Effector memory CD8-positive, alpha-beta T cell (primary cell): Measurements from ENCODE around the gene COL4A3.

Experiments
- ATAC-seq: fragments of 150-1000 bp; cut with Tn5 transposase; replicated peaks from 2 replicates; pipeline ENCODE4 v1.10.0; 2021; ENCODE audit warnings: mild to moderate bottlenecking, moderate library complexity
- DNase-seq, 3 experiments: peaks; one replicate each; pipeline ENCODE4 v3.0.0; 2021
- H3K27ac Mint-ChIP-seq, 2 donors: one replicate each; pipeline ENCODE4 v1.8.0; 2022; ENCODE audit warnings: mild to moderate bottlenecking in 2 of 2, mixed read lengths in 2 of 2, moderate library complexity in 2 of 2
- H3K27me3 Mint-ChIP-seq, 2 donors: one replicate each; pipeline ENCODE4 v1.8.0; 2022; ENCODE audit warnings: mixed read lengths in 2 of 2
- H3K36me3 Mint-ChIP-seq: one replicate; pipeline ENCODE4 v1.8.0; 2022; ENCODE audit warnings: mild to moderate bottlenecking, moderate library complexity, mixed read lengths; ENCODE audit not compliant: insufficient read depth
- H3K4me1 Mint-ChIP-seq, 2 donors: one replicate each; pipeline ENCODE4 v1.8.0; 2022; ENCODE audit warnings: low read depth in 2 of 2, mixed read lengths in 2 of 2
- H3K4me3 Mint-ChIP-seq, 2 donors: one replicate each; pipeline ENCODE4 v1.8.0; 2022; ENCODE audit warnings: mild to moderate bottlenecking in 2 of 2, mixed read lengths in 2 of 2, moderate library complexity in 2 of 2
- H3K9me3 Mint-ChIP-seq, 2 donors: one replicate each; pipeline ENCODE4 v1.8.0; 2022; ENCODE audit warnings: mixed read lengths in 2 of 2

COL4A3 gene

GRCh38 chr2:227238238-227239237, 74.1 kb downstream of the COL4A3 start:
- H3K9me3 Mint-ChIP-seq: no peaks in the 10 kb centered on the region
- peaks cover 10 to 22% of the 10 kb centered on the region in 2 donors for H3K27me3 Mint-ChIP-seq
- H3K36me3 Mint-ChIP-seq: no peaks in the 10 kb centered on the region
- no peaks in the 10 kb centered on the region for H3K4me1 Mint-ChIP-seq
- H3K27ac Mint-ChIP-seq: no peak overlapping the region
- ATAC-seq: peak; percentile 31
- H3K4me3 Mint-ChIP-seq: no peak overlapping the region
- peak; percentile 42 to 54 (median 46) for DNase-seq

GRCh38 chr2:227241005-227241404, 76.6 kb downstream of the COL4A3 start:
- H3K4me3 Mint-ChIP-seq: no peak overlapping the region
- peaks cover 10 to 17% of the 10 kb centered on the region in 2 donors for H3K27me3 Mint-ChIP-seq
- ATAC-seq (no peak), DNase-seq (no peak)
- no peak overlapping the region for H3K27ac Mint-ChIP-seq
- H3K36me3 Mint-ChIP-seq: no peaks in the 10 kb centered on the region
- H3K4me1 Mint-ChIP-seq: no peaks in the 10 kb centered on the region
- H3K9me3 Mint-ChIP-seq: no peaks in the 10 kb centered on the region

- no peak for ATAC-seq
- no peak overlapping the region for H3K27ac Mint-ChIP-seq
Observed at GRCh38 chr2:227248876-227249275, 84.5 kb downstream of the COL4A3 start.

GRCh38 chr2:227252831-227253230, 88.4 kb downstream of the COL4A3 start:
- no peak overlapping the region for H3K27ac Mint-ChIP-seq
- H3K4me3 Mint-ChIP-seq: no peak overlapping the region
- ATAC-seq (no peak), DNase-seq (no peak)
- no peaks in the 10 kb centered on the region for H3K4me1 Mint-ChIP-seq
- H3K9me3 Mint-ChIP-seq: no peaks in the 10 kb centered on the region
- no peaks in the 10 kb centered on the region for H3K36me3 Mint-ChIP-seq
- H3K27me3 Mint-ChIP-seq: peaks cover 17 to 19% of the 10 kb centered on the region in 2 donors

More at GRCh38 chr2:227248876-227249275, 84.5 kb downstream of the COL4A3 start:
- no peak for DNase-seq
- Mint-ChIP-seq H3K9me3 (no peaks in the 10 kb centered on the region), H3K4me3 (no peak overlapping the region), H3K27me3 (peaks cover 18 to 20% of the 10 kb centered on the region in 2 donors), H3K4me1 (no peaks in the 10 kb centered on the region), H3K36me3 (no peaks in the 10 kb centered on the region)

GRCh38 chr2:227256605-227257004, 92.2 kb downstream of the COL4A3 start:
- no peaks in the 10 kb centered on the region for H3K4me1 Mint-ChIP-seq
- H3K27ac Mint-ChIP-seq: no peak overlapping the region
- H3K36me3 Mint-ChIP-seq: no peaks in the 10 kb centered on the region
- ATAC-seq (no peak), DNase-seq (no peak)
- no peak overlapping the region for H3K4me3 Mint-ChIP-seq
- H3K9me3 Mint-ChIP-seq: no peaks in the 10 kb centered on the region
- peaks cover 8 to 15% of the 10 kb centered on the region in 2 donors for H3K27me3 Mint-ChIP-seq

- H3K27ac Mint-ChIP-seq: no peak overlapping the region
- peaks cover 8 to 15% of the 10 kb centered on the region in 2 donors for H3K27me3 Mint-ChIP-seq
- no peaks in the 10 kb centered on the region for H3K36me3 Mint-ChIP-seq
- DNase-seq (no peak), ATAC-seq (no peak)
- no peaks in the 10 kb centered on the region for H3K9me3 Mint-ChIP-seq
- H3K4me1 Mint-ChIP-seq: no peaks in the 10 kb centered on the region
- no peak overlapping the region for H3K4me3 Mint-ChIP-seq
Observed at GRCh38 chr2:227257820-227258219, 93.4 kb downstream of the COL4A3 start.

- H3K36me3 Mint-ChIP-seq: no peaks in the 10 kb centered on the region
- DNase-seq: no peak
- no peaks in the 10 kb centered on the region for H3K9me3 Mint-ChIP-seq
- ATAC-seq: no peak
- no peaks in the 10 kb centered on the region for H3K4me1 Mint-ChIP-seq
- H3K27me3 Mint-ChIP-seq: peaks cover 2 to 10% of the 10 kb centered on the region in 2 donors
- no peak overlapping the region for H3K27ac Mint-ChIP-seq
- H3K4me3 Mint-ChIP-seq: no peak overlapping the region
Observed at GRCh38 chr2:227260041-227260440, 95.6 kb downstream of the COL4A3 start.

GRCh38 chr2:227267410-227268115, 103.1 kb downstream of the COL4A3 start:
- no peak for ATAC-seq

GRCh38 chr2:227280895-227281294, 116.5 kb downstream of the COL4A3 start:
- Mint-ChIP-seq H3K9me3 (no peaks in the 10 kb centered on the region), H3K4me1 (no peaks in the 10 kb centered on the region), H3K27me3 (peaks cover 0 to 6% of the 10 kb centered on the region in 2 donors), H3K4me3 (no peak overlapping the region), H3K36me3 (no peaks in the 10 kb centered on the region), H3K27ac (no peak overlapping the region)
- ATAC-seq (no peak), DNase-seq (no peak)

More at GRCh38 chr2:227267410-227268115, 103.1 kb downstream of the COL4A3 start:
- Mint-ChIP-seq H3K4me1 (no peaks in the 10 kb centered on the region), H3K4me3 (no peak overlapping the region), H3K9me3 (no peaks in the 10 kb centered on the region), H3K27ac (no peak overlapping the region), H3K27me3 (peaks cover 0 to 11% of the 10 kb centered on the region in 2 donors), H3K36me3 (peaks cover 3% of the 10 kb centered on the region)
- DNase-seq: no peak

GRCh38 chr2:227285741-227286236, 121.4 kb downstream of the COL4A3 start:
- Mint-ChIP-seq H3K27me3 (no peaks in the 10 kb centered on the region), H3K4me1 (no peaks in the 10 kb centered on the region), H3K27ac (no peak overlapping the region), H3K4me3 (no peak overlapping the region), H3K9me3 (no peaks in the 10 kb centered on the region), H3K36me3 (no peaks in the 10 kb centered on the region)
- DNase-seq: no peak
- no peak for ATAC-seq

GRCh38 chr2:227287771-227288170, 123.3 kb downstream of the COL4A3 start:
- DNase-seq (no peak), ATAC-seq (no peak)
- Mint-ChIP-seq H3K4me3 (no peak overlapping the region), H3K27ac (no peak overlapping the region), H3K4me1 (no peaks in the 10 kb centered on the region), H3K27me3 (no peaks in the 10 kb centered on the region), H3K9me3 (no peaks in the 10 kb centered on the region), H3K36me3 (no peaks in the 10 kb centered on the region)

GRCh38 chr2:227292314-227292713, 127.9 kb downstream of the COL4A3 start:
- Mint-ChIP-seq H3K27ac (no peak overlapping the region), H3K27me3 (no peaks in the 10 kb centered on the region), H3K4me3 (no peak overlapping the region), H3K9me3 (no peaks in the 10 kb centered on the region), H3K36me3 (no peaks in the 10 kb centered on the region), H3K4me1 (no peaks in the 10 kb centered on the region)
- no peak for ATAC-seq
- DNase-seq: no peak

GRCh38 chr2:227293531-227293930, 129.1 kb downstream of the COL4A3 start:
- Mint-ChIP-seq H3K4me1 (no peaks in the 10 kb centered on the region), H3K27ac (no peak overlapping the region), H3K27me3 (no peaks in the 10 kb centered on the region), H3K4me3 (no peak overlapping the region), H3K36me3 (no peaks in the 10 kb centered on the region), H3K9me3 (no peaks in the 10 kb centered on the region)
- no peak for DNase-seq
- ATAC-seq: no peak
